Stimulated activated CD4-positive, alpha-beta T cell treated with anti-CD3 and anti-CD28 coated beads, Interleukin-2, amount 100 ng/mL, for 48 hours (primary cell): ENCODE measurements around the gene ANKS1B.
"Not testable (repeated sequence)": the region's sequence is repeated elsewhere in the genome, so short reads cannot be mapped to it uniquely, and the experiment has no call there.

Experiments
- DNase-seq, 2 donors: peaks; one replicate each; pipeline ENCODE4 v3.0.0-alpha.2; 2020

ANKS1B gene

GRCh38 chr12:99984271-99985128 lies at the start of gene ANKS1B:
Gene ANKS1B (minus strand): TSS chr12:99984936. CDS start chr12:99984237, 699 bp downstream.
- DNase-seq = peak in 1 of 2 donors; percentile 8

GRCh38 chr12:100031836-100032235 lies 47.1 kb upstream of the ANKS1B start:
- no peak for DNase-seq

- no peak for DNase-seq
Observed at GRCh38 chr12:100027671-100028070, 42.9 kb upstream of the ANKS1B start.

- no peak for DNase-seq
Observed at GRCh38 chr12:100026241-100026640, 41.5 kb upstream of the ANKS1B start.

- no peak for DNase-seq
Observed at GRCh38 chr12:100024974-100025555, 40.3 kb upstream of the ANKS1B start.

- DNase-seq = no peak
Observed at GRCh38 chr12:100020370-100020769, 35.6 kb upstream of the ANKS1B start.

- no peak for DNase-seq
Observed at GRCh38 chr12:100017056-100017455, 32.3 kb upstream of the ANKS1B start.

- DNase-seq = not testable (repeated sequence)
Observed at GRCh38 chr12:100016304-100016703, 31.6 kb upstream of the ANKS1B start.

GRCh38 chr12:100005846-100006245 lies 21.1 kb upstream of the ANKS1B start:
- not testable (repeated sequence) for DNase-seq

- no peak for DNase-seq
Observed at GRCh38 chr12:99997806-99998205, 13.1 kb upstream of the ANKS1B start.

GRCh38 chr12:99996095-99996494 lies 11.4 kb upstream of the ANKS1B start:
- no peak for DNase-seq

- DNase-seq = no peak
Observed at GRCh38 chr12:99985631-99986030, 895 bp upstream of the ANKS1B start.

GRCh38 chr12:99985129-99985570 lies 414 bp upstream of the ANKS1B start:
- DNase-seq = no peak

GRCh38 chr12:99983456-99984258 lies 1.1 kb downstream of the ANKS1B start:
- no peak for DNase-seq

GRCh38 chr12:99981639-99982190 lies 3.0 kb downstream of the ANKS1B start:
- DNase-seq = no peak

GRCh38 chr12:99979471-99979870 lies 5.3 kb downstream of the ANKS1B start:
- no peak for DNase-seq

- no peak for DNase-seq
Observed at GRCh38 chr12:99978152-99978551, 6.6 kb downstream of the ANKS1B start.

GRCh38 chr12:99977550-99977949 lies 7.2 kb downstream of the ANKS1B start:
- DNase-seq = no peak

- no peak for DNase-seq
Observed at GRCh38 chr12:99976762-99977161, 8.0 kb downstream of the ANKS1B start.

- DNase-seq = no peak
Observed at GRCh38 chr12:99975321-99975720, 9.4 kb downstream of the ANKS1B start.

- DNase-seq = no peak
Observed at GRCh38 chr12:99974146-99974545, 10.6 kb downstream of the ANKS1B start.

GRCh38 chr12:99966429-99966828 lies 18.3 kb downstream of the ANKS1B start:
- DNase-seq = no peak

GRCh38 chr12:99960311-99960710 lies 24.4 kb downstream of the ANKS1B start:
- DNase-seq = no peak
